ENCODE measurements around the gene RBP2.

DNA sequence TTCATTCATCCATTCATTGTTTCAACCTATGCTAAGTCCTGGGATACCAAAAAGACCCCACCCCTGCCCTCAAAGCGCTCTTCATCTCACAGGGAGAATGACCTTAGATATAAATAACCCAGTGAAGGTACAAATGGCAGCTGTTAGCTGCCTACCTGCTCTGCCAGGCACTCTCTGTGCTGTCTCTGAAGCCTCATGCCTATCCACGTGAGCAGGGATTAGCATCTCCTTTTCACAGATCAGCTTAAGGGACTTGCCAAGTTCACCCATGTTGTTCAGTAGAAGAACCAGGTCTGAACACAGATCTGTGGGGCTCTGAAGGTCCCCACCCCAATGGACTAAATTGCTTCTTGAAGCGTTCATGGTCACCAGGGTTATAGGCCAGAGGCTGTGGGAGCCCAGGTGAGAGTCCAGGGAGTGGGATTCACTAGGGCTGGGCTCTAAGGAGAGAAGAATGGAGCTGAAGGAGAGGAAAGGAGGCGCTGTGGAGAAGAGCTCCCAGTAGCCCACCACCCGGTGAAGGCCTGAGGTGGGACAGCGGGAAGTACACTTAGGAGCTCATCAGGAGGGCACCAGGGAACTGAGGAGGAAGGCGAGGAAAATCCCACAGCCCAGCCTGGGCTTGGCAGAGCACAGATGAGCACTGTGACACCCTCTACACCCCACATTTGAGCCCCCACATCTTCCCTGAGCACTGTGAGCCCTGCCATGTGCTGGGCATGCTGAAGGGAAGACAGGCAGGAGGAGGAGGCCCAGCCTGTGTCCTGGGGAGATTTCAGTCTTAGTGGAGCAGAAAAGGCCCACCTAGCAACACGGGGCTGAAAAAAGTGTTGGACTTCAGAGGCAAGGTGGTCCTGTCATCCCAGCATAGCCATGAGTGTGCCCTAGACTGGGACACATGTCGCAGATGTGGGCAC is 42.9 kb upstream of the RBP2 start:
- TF ChIP-seq EZH2 (IDR thresholded peaks at IDR 0.05; ENCODE audit: borderline replicate concordance, low read length) (no peak), CTCF (IDR thresholded peaks at IDR 0.05; ENCODE audit: low read length) (no peak)
